Endothelial cell of umbilical vein (primary cell): Measurements from ENCODE around the gene SDC4. TPM values are rescaled to one million over a fixed set of nuclear protein-coding genes. Genes with fewer than 3 reads are reported as not detected.

Experiments used
- BruUV-seq: library from RNA; stranded (reverse); fragments of 400-500 nt; replicated peaks from 2 replicates; lab custom pipeline; 2021; lab: Mats Ljungman, UMichigan
- CTCF ChIA-PET: fragments of 300-600, 350-600 bp; sonication (Branson Sonifier 250); formaldehyde crosslinking; loops from one replicate; lab custom pipeline; 2021; ENCODE audit warnings: antibody characterized with exemption, inconsistent platforms; lab: Charles Lee
- POLR2A ChIA-PET: fragments of 300-600, 350-600 bp; sonication (Branson Sonifier 250); formaldehyde crosslinking; loops from one replicate; lab custom pipeline; 2021; ENCODE audit warnings: antibody characterized with exemption, inconsistent platforms; lab: Charles Lee
- DNase-seq: peaks from one replicate; pipeline ENCODE4 v3.0.0-alpha.2; 2011; ENCODE audit warnings: low read depth, low spot score
- FAIRE-seq: peaks from 2 replicates; lab custom pipeline; 2011; peaks lifted over from hg19 to GRCh38; lab: Jason Lieb, UNC
- H2AFZ ChIP-seq: 2 replicates; pipeline ENCODE4 v1.6.0; 2012; ENCODE audit warnings: low read depth, low read length, control low read depth, inconsistent platforms
- H3K27ac ChIP-seq: 2 replicates; pipeline ENCODE4 v1.5.1; 2011; ENCODE audit warnings: low read depth, mild to moderate bottlenecking, control low read depth, low read length, moderate library complexity; ENCODE audit not compliant: insufficient read depth
- H3K27me3 ChIP-seq, 2 experiments: 2 replicates each; pipeline versions ENCODE4 v1.6.0 to v1.6.1; 2011; ENCODE audit warnings: low read length in 2 of 2, mixed read lengths in 1 of 2; ENCODE audit not compliant: control insufficient read depth in 2 of 2, insufficient read depth in 2 of 2
- H3K36me3 ChIP-seq, 2 experiments: 2 replicates in 1 of 2; 3 replicates in 1 of 2; pipeline ENCODE4 v1.5.1; 2011; ENCODE audit warnings: low read length in 2 of 2, mild to moderate bottlenecking in 1 of 2, moderate library complexity in 1 of 2; ENCODE audit not compliant: control insufficient read depth in 2 of 2, insufficient read depth in 2 of 2; ENCODE audit errors: extremely low read depth in 1 of 2
- H3K4me1 ChIP-seq: 3 replicates; pipeline ENCODE4 v1.5.1; 2011; ENCODE audit warnings: mild to moderate bottlenecking, low read length; ENCODE audit not compliant: control insufficient read depth, insufficient read depth; ENCODE audit errors: extremely low read depth
- H3K4me2 ChIP-seq: 2 replicates; pipeline ENCODE4 v1.6.1; 2011; ENCODE audit warnings: low read length, control low read depth, mixed read lengths; ENCODE audit not compliant: insufficient read depth
- H3K4me3 ChIP-seq, 3 experiments: fragments of 200-600 bp in 1 of 3; sonication (generic), shearing (Covaris generic) in 1 of 3; replicated peaks in 1 of 3; 2 replicates each; pipeline ENCODE4 v1.5.1; 2011 to 2016; ENCODE audit warnings: control low read depth in 3 of 3, low read length in 3 of 3, mild to moderate bottlenecking in 2 of 3, inconsistent platforms in 1 of 3, low read depth in 1 of 3, moderate library complexity in 1 of 3; ENCODE audit not compliant: insufficient read depth in 1 of 3
- H3K79me2 ChIP-seq: 2 replicates; pipeline ENCODE4 v1.6.0; 2012; ENCODE audit warnings: low read length, inconsistent platforms; ENCODE audit not compliant: control insufficient read depth, insufficient read depth
- H3K9ac ChIP-seq: replicated peaks from 2 replicates; pipeline ENCODE3; 2011; ENCODE audit warnings: low read length, control low read depth; ENCODE audit not compliant: insufficient read depth; ENCODE audit errors: extremely low read depth
- H3K9me1 ChIP-seq: replicated peaks from 3 replicates; pipeline ENCODE4 v1.6.0; 2011; ENCODE audit warnings: mild to moderate bottlenecking, low read length; ENCODE audit not compliant: control insufficient read depth, insufficient read depth; ENCODE audit errors: extremely low read depth
- H3K9me3 ChIP-seq: replicated peaks from 2 replicates; pipeline ENCODE4 v1.5.1; 2012; ENCODE audit warnings: low read length, inconsistent platforms; ENCODE audit not compliant: control insufficient read depth, insufficient read depth
- H4K20me1 ChIP-seq: replicated peaks from 2 replicates; pipeline ENCODE3; 2011; ENCODE audit warnings: mild to moderate bottlenecking, low read length; ENCODE audit not compliant: control insufficient read depth, insufficient read depth; ENCODE audit errors: extremely low read depth
- CTCF ChIP-seq, 2 donors: IDR thresholded peaks; 1 replicate in 1 of 2; 2 replicates in 1 of 2; pipeline ENCODE4 v1.5.1; 2011; ENCODE audit warnings: low read length in 2 of 2, mild to moderate bottlenecking in 2 of 2, moderate library complexity in 2 of 2, control low read depth in 1 of 2, inconsistent platforms in 1 of 2, low read depth in 1 of 2; ENCODE audit not compliant: insufficient read depth in 1 of 2; ENCODE audit errors: extremely low read depth in 1 of 2
- EZH2 ChIP-seq: IDR thresholded peaks from 2 replicates; pipeline ENCODE4 v1.6.1; 2012; ENCODE audit warnings: borderline replicate concordance, low read depth, mild to moderate bottlenecking, moderate library complexity, low read length, inconsistent platforms; ENCODE audit not compliant: severe bottlenecking
- FOS ChIP-seq: IDR thresholded peaks from 2 replicates; pipeline ENCODE4 v1.6.1; 2011; ENCODE audit warnings: mild to moderate bottlenecking, low read length, moderate library complexity, borderline replicate concordance; ENCODE audit not compliant: insufficient read depth
- GATA2 ChIP-seq: IDR thresholded peaks from 2 replicates; pipeline ENCODE4 v1.7.0; 2011; ENCODE audit warnings: low read depth, mild to moderate bottlenecking, moderate library complexity, mixed read lengths, low read length; ENCODE audit not compliant: insufficient read length, insufficient read depth
- JUN ChIP-seq: IDR thresholded peaks from 2 replicates; pipeline ENCODE4 v1.6.1; 2011; ENCODE audit warnings: borderline replicate concordance, low read depth; ENCODE audit not compliant: insufficient read length, insufficient read depth
- MAX ChIP-seq: IDR thresholded peaks from 2 replicates; pipeline ENCODE4 v1.6.1; 2011; ENCODE audit not compliant: insufficient read depth, insufficient read length
- MYC ChIP-seq: IDR thresholded peaks from one replicate; pipeline ENCODE4 v1.6.1; 2011; ENCODE audit warnings: mild to moderate bottlenecking, low read depth, low read length
- POLR2A ChIP-seq: IDR thresholded peaks from 2 replicates; pipeline ENCODE4 v1.6.1; 2012; ENCODE audit warnings: low read depth, mild to moderate bottlenecking, control low read depth, low read length
- POLR2AphosphoS5 ChIP-seq: IDR thresholded peaks from 2 replicates; pipeline ENCODE4 v1.6.1; 2012; ENCODE audit warnings: low read depth, mild to moderate bottlenecking, control low read depth, low read length, moderate library complexity; ENCODE audit not compliant: insufficient read depth
- dilution Hi-C: fragments of 300-500 bp; cut with MboI; formaldehyde crosslinking; loops from one replicate; pipeline ENCODE4 v1.15.0; 2019; ENCODE audit warnings: low sequenced_read_pairs; ENCODE audit not compliant: extremely low pct_ligation_motif_present
- intact Hi-C: fragments of 100-400 bp; cut with micrococcal nuclease; formaldehyde crosslinking; loops from one replicate; pipeline ENCODE4 v1.10.0; 2022
- polyA plus RNA-seq, 4 experiments: library from polyadenylated mRNA; depleted of rRNA in 3 of 4; stranded (reverse) in 3 of 4; unstranded in 1 of 4; fragments of >200 nt; gene quantifications; 2 replicates each; pipeline versions ENCODE4 v1.2.1 to v1.2.3, GENCODE V29; 2011 to 2012; ENCODE audit warnings: missing spikeins in 1 of 4
- total RNA-seq: library from RNA; stranded (reverse); gene quantifications from 2 replicates; pipeline ENCODE4 v1.2.3, GENCODE V29; 2021

SDC4 gene
- total and polyA plus RNA-seq, 2 donors (not counting 3 experiments of a cell fraction or from before 2014, with no cell fraction given) = 26.3 to 32.0 TPM

GRCh38 chr20:45337367-45338120 lies 10.7 kb downstream of the SDC4 start:
- POLR2A ChIA-PET = interaction anchor here (0.6 to 2.7 kb wide), 3 partner anchors 10 to 27 kb away, joined by 3 to 10 read pairs (median 6); partner anchors contain the start of genes SDC4 and SYS1
- Histone ChIP-seq H4K20me1 (no peaks in the 10 kb centered on the region), H3K9ac (no peak overlapping the region), H3K79me2 (peaks cover 50% of the 10 kb centered on the region), H3K9me3 (no peaks in the 10 kb centered on the region), H3K4me2 (no peak overlapping the region), H3K9me1 (no peaks in the 10 kb centered on the region), H2AFZ (no peak overlapping the region), H3K27ac (peak overlapping the region; percentile 12), H3K36me3 (peaks cover 4 to 5% of the 10 kb centered on the region in 2 experiments), H3K4me3 (no peak overlapping the region), H3K4me1 (peaks cover 27% of the 10 kb centered on the region), H3K27me3 (no peaks in the 10 kb centered on the region)
- DNase-seq (no peak), FAIRE-seq (peak; percentile 4)
- TF ChIP-seq MYC (no peak), MAX (no peak), EZH2 (no peak), GATA2 (no peak), FOS (no peak), POLR2A (no peak), POLR2AphosphoS5 (peak; percentile 14), JUN (no peak), CTCF (IDR thresholded peaks at IDR 0.05; ENCODE audit: extremely low read depth in 1 of 2, insufficient read depth in 1 of 2, low read depth in 1 of 2, low read length in 2 of 2) (no peak)
- no TSS peak for BruUV-seq
- intact Hi-C loops = no loop called here
- dilution Hi-C loops = no loop called here
- CTCF ChIA-PET = interaction anchor here (1.0 to 2.7 kb wide), 9 partner anchors 10 to 99 kb away, joined by 3 to 22 read pairs (median 9); partner anchors contain the start of gene SYS1
